Erythroblast (primary cell): Measurements from ENCODE around the gene GLTP.

Experiments
- GATA1 ChIP-seq: IDR thresholded peaks from 2 replicates; pipeline ENCODE4 v1.6.1; 2011; ENCODE audit warnings: low read depth, mild to moderate bottlenecking, control low read depth, low read length, moderate library complexity
- POLR2A ChIP-seq: IDR thresholded peaks from 2 replicates; pipeline ENCODE4 v1.6.1; 2011; ENCODE audit warnings: mild to moderate bottlenecking, low read length

GRCh38 chr12:109893261-109893995 lies 13.1 kb upstream of the GLTP start:
- TF ChIP-seq POLR2A (no peak), GATA1 (no peak)
